Measurements from ENCODE around the gene PLEKHA3. TPM values are rescaled to one million over a fixed set of nuclear protein-coding genes. Genes with fewer than 3 reads are reported as not detected.

PLEKHA3 gene
- total RNA-seq, 1 experiment from 2014 or later, result 25.9 TPM

GRCh38 chr2:178441426-178441825 is 38.8 kb upstream of the PLEKHA3 start:
- DNase-seq, result no peak
- no peak overlapping the region for H3K9ac ChIP-seq (ENCODE audit: extremely low read depth, insufficient read length, low read length)
- no peak overlapping the region for H4K8ac ChIP-seq (replicated peaks; ENCODE audit: insufficient read length, low read depth, low read length)
- H3K23ac ChIP-seq (ENCODE audit: insufficient read length, low read depth, low read length), result no peak overlapping the region
- H3K79me2 ChIP-seq (ENCODE audit: insufficient read depth, low read length), result no peaks in the 10 kb centered on the region
- Mint-ChIP-seq H3K36me3 (ENCODE audit: insufficient read depth in 1 of 3, low read depth in 3 of 3) (peaks cover 17 to 81% (median 76%) of the 10 kb centered on the region in 3 experiments; a peak in 6 of 7 replicates), H3K27me3 (ENCODE audit: low read depth) (no peaks in the 10 kb centered on the region), H3K4me1 (peaks cover 0 to 3% of the 10 kb centered on the region in 2 experiments; a peak in 1 of 4 replicates), H3K27ac (no peak overlapping the region), H3K9me3 (no peaks in the 10 kb centered on the region), H3K4me3 (no peak overlapping the region)
- no peaks in the 10 kb centered on the region for H3K27me3 ChIP-seq (ENCODE audit: insufficient read depth, low read length)
- no peaks in the 10 kb centered on the region for H3K79me1 ChIP-seq (ENCODE audit: insufficient read depth, low read depth, low read length, poor library complexity, severe bottlenecking)
- no CpG with 5 or more reads among the region's 2 CpGs for WGBS (ENCODE audit: extremely low coverage, insufficient read length, low lambda C conversion rate)
- no peak overlapping the region for H3K4ac ChIP-seq (ENCODE audit: low read depth, low read length)
- no peak overlapping the region for H3K18ac ChIP-seq (ENCODE audit: insufficient read length, low read depth, low read length)
- no peaks in the 10 kb centered on the region for H3K9me3 ChIP-seq (ENCODE audit: control insufficient read depth, low read depth, low read length)
- no peak overlapping the region for H2BK20ac ChIP-seq (ENCODE audit: low read depth, low read length, poor library complexity, severe bottlenecking)
- no peak overlapping the region for H3K27ac ChIP-seq (ENCODE audit: insufficient read length, low read depth, low read length)
- no peak overlapping the region for H2AK5ac ChIP-seq (ENCODE audit: insufficient read length, low read length)
- no peak overlapping the region for H4K5ac ChIP-seq (ENCODE audit: insufficient read length, low read depth, low read length)
- no peak overlapping the region for H3T11ph ChIP-seq (ENCODE audit: low read length)
- H2AFZ ChIP-seq (ENCODE audit: low read length), result no peak overlapping the region
- TF ChIP-seq, protein P1, sequence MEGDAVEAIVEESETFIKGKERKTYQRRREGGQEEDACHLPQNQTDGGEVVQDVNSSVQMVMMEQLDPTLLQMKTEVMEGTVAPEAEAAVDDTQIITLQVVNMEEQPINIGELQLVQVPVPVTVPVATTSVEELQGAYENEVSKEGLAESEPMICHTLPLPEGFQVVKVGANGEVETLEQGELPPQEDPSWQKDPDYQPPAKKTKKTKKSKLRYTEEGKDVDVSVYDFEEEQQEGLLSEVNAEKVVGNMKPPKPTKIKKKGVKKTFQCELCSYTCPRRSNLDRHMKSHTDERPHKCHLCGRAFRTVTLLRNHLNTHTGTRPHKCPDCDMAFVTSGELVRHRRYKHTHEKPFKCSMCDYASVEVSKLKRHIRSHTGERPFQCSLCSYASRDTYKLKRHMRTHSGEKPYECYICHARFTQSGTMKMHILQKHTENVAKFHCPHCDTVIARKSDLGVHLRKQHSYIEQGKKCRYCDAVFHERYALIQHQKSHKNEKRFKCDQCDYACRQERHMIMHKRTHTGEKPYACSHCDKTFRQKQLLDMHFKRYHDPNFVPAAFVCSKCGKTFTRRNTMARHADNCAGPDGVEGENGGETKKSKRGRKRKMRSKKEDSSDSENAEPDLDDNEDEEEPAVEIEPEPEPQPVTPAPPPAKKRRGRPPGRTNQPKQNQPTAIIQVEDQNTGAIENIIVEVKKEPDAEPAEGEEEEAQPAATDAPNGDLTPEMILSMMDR (conservative IDR thresholded peaks at IDR 0.05), result no peak
- H4K91ac ChIP-seq (ENCODE audit: insufficient read length, low read depth, low read length), result no peak overlapping the region
- H3K4me2 ChIP-seq (ENCODE audit: insufficient read depth, insufficient read length, low read length), result no peak overlapping the region
- no peak overlapping the region for H2BK12ac ChIP-seq (ENCODE audit: insufficient read length, low read depth, low read length)
- no peaks in the 10 kb centered on the region for H4K20me1 ChIP-seq (ENCODE audit: control insufficient read depth, insufficient read depth, insufficient read length)
- no peak overlapping the region for H3K56ac ChIP-seq (ENCODE audit: insufficient read length, low read depth, low read length)
- no peak overlapping the region for H3K14ac ChIP-seq (ENCODE audit: insufficient read depth, low read length)
- no peak overlapping the region for H2BK120ac ChIP-seq (ENCODE audit: low read depth, low read length, poor library complexity, severe bottlenecking)
- H2BK5ac ChIP-seq (ENCODE audit: insufficient read length, low read length), result no peak overlapping the region
- no peaks in the 10 kb centered on the region for H3K23me2 ChIP-seq (ENCODE audit: insufficient read length, low read depth, low read length, poor library complexity, severe bottlenecking)
- no peaks in the 10 kb centered on the region for H3K4me1 ChIP-seq (ENCODE audit: insufficient read depth, low read length)
- no peak overlapping the region for H2BK15ac ChIP-seq (ENCODE audit: low read depth, low read length)

Data from H9 (cell line).